Panc1 (cell line): ENCODE measurements around the gene MPZL1. TPM values are rescaled to one million over a fixed set of nuclear protein-coding genes. Genes with fewer than 3 reads are reported as not detected.

Source experiments
- ATAC-seq: fragments of 200-7000 bp; cut with Tn5 transposase; 2 replicates; pipeline ENCODE4 v1.9.1; 2020; ENCODE audit warnings: mild to moderate bottlenecking, moderate library complexity
- BruUV-seq: library from RNA; stranded (reverse); fragments of 400-500 nt; replicated peaks from 2 replicates; lab custom pipeline; 2021; lab: Mats Ljungman, UMichigan
- CTCF ChIA-PET: fragments of 300-600 bp; sonication (Branson Sonifier 250); formaldehyde crosslinking; loops from one replicate; lab custom pipeline; 2022; ENCODE audit warnings: antibody characterized with exemption; lab: Charles Lee
- POLR2A ChIA-PET: fragments of 300-600 bp; sonication (Branson Sonifier 250); formaldehyde crosslinking; loops from one replicate; lab custom pipeline; 2022; ENCODE audit warnings: antibody characterized with exemption; lab: Charles Lee
- DNase-seq: peaks from one replicate; pipeline ENCODE4 v3.0.0-alpha.2; 2010; ENCODE audit warnings: low read depth, low spot score
- H3K27ac ChIP-seq: 2 replicates; pipeline ENCODE4 v1.5.1; 2011; ENCODE audit warnings: mild to moderate bottlenecking, low read length, inconsistent platforms
- H3K27me3 ChIP-seq: fragments of 200-500 bp; sonication (Bioruptor generic); 2 replicates; pipeline ENCODE4 v1.6.0; 2014; ENCODE audit warnings: low read length, inconsistent platforms; ENCODE audit not compliant: control insufficient read depth, insufficient read depth
- H3K36me3 ChIP-seq: fragments of 200-500 bp; sonication (Bioruptor generic); 2 replicates; pipeline ENCODE4 v1.5.1; 2014; ENCODE audit warnings: inconsistent platforms, mild to moderate bottlenecking, low read length, moderate library complexity; ENCODE audit not compliant: control insufficient read depth, insufficient read depth
- H3K4me1 ChIP-seq: 2 replicates; pipeline ENCODE4 v1.5.1; 2011; ENCODE audit warnings: inconsistent platforms, mild to moderate bottlenecking, low read length, moderate library complexity; ENCODE audit not compliant: control insufficient read depth, insufficient read depth
- H3K4me3 ChIP-seq, 2 experiments: 2 replicates each; pipeline ENCODE4 v1.5.1; 2011 to 2012; ENCODE audit warnings: low read depth in 2 of 2, low read length in 2 of 2, mild to moderate bottlenecking in 2 of 2, inconsistent platforms in 1 of 2, moderate library complexity in 1 of 2
- H3K9me3 ChIP-seq: fragments of 200-500 bp; sonication (Bioruptor generic); 2 replicates; pipeline ENCODE4 v1.5.1; 2014; ENCODE audit warnings: low read depth, mild to moderate bottlenecking, inconsistent platforms, low read length, moderate library complexity; ENCODE audit not compliant: control insufficient read depth, insufficient read depth
- CTCF ChIP-seq: fragments of 450-650 bp; IDR thresholded peaks from 2 replicates; pipeline ENCODE4 v1.5.1; 2017; ENCODE audit warnings: mild to moderate bottlenecking
- POLR2AphosphoS5 ChIP-seq: IDR thresholded peaks from 2 replicates; pipeline ENCODE4 v1.6.1; 2012; ENCODE audit warnings: mild to moderate bottlenecking, low read depth, low read length, moderate library complexity
- REST ChIP-seq, 2 experiments: IDR thresholded peaks; 2 replicates each; pipeline ENCODE4 v1.6.1; 2011 to 2012; ENCODE audit warnings: low read depth in 2 of 2, control low read depth in 1 of 2, low read length in 1 of 2, mild to moderate bottlenecking in 1 of 2, moderate library complexity in 1 of 2; ENCODE audit not compliant: insufficient read depth in 1 of 2
- SIN3A ChIP-seq: IDR thresholded peaks from 2 replicates; pipeline ENCODE4 v1.6.1; 2012; ENCODE audit warnings: low read depth, mild to moderate bottlenecking, low read length, moderate library complexity, borderline replicate concordance; ENCODE audit not compliant: insufficient read depth
- TCF7L2 ChIP-seq: IDR thresholded peaks from 2 replicates; pipeline ENCODE4 v1.6.1; 2011; ENCODE audit warnings: mild to moderate bottlenecking, low read depth, low read length, inconsistent platforms
- in situ Hi-C: cut with HindIII; loops from 2 replicates; pipeline ENCODE4 v1.10.0; 2016; ENCODE audit warnings: low sequenced_read_pairs, low pct_unique_long_range_greater_than_20kb
- intact Hi-C: fragments of 100-400 bp; cut with micrococcal nuclease; formaldehyde crosslinking; loops from one replicate; pipeline ENCODE4 v1.10.0; 2022; ENCODE audit not compliant: unreplicated experiment
- total RNA-seq: library from RNA; stranded (reverse); gene quantifications from one replicate; pipeline ENCODE4 v1.2.1, GENCODE V29; 2021; ENCODE audit not compliant: unreplicated experiment

Gene MPZL1
- total RNA-seq, 1 experiment from 2014 or later: 72.0 TPM

- H3K27me3 ChIP-seq: no peaks in the 10 kb centered on the region
- H3K4me1 ChIP-seq: no peaks in the 10 kb centered on the region
- no peak for DNase-seq
- TF ChIP-seq CTCF (no peak), POLR2AphosphoS5 (no peak), SIN3A (no peak), TCF7L2 (no peak), REST (IDR thresholded peaks at IDR 0.05; ENCODE audit: insufficient read depth in 1 of 2, low read depth in 2 of 2, low read length in 1 of 2) (no peak)
- ATAC-seq: no peak
- no peak overlapping the region for H3K4me3 ChIP-seq
- no peak overlapping the region for H3K27ac ChIP-seq
- in situ Hi-C loops (no loop called here), intact Hi-C loops (no loop called here)
- POLR2A ChIA-PET: no interaction called here
- H3K36me3 ChIP-seq: no peaks in the 10 kb centered on the region; the same call in 1 of the 2 replicates
- CTCF ChIA-PET: interaction anchor here (0.6 kb wide), 1 partner anchor 16 kb away, joined by 7 read pairs; no protein-coding TSS in a partner anchor
- no peaks in the 10 kb centered on the region for H3K9me3 ChIP-seq
- no TSS peak for BruUV-seq
Observed at GRCh38 chr1:167789501-167789900, 67.7 kb downstream of the MPZL1 start.

GRCh38 chr1:167790117-167790516, 68.3 kb downstream of the MPZL1 start:
- Histone ChIP-seq H3K27me3 (no peaks in the 10 kb centered on the region), H3K36me3 (no peaks in the 10 kb centered on the region; the same call in 1 of the 2 replicates), H3K4me3 (no peak overlapping the region), H3K27ac (no peak overlapping the region), H3K4me1 (no peaks in the 10 kb centered on the region), H3K9me3 (no peaks in the 10 kb centered on the region)
- no peak for TF ChIP-seq CTCF
- ChIA-PET CTCF (no interaction called here), POLR2A (no interaction called here)
- intact Hi-C loops: no loop called here
- no TSS peak for BruUV-seq
- ATAC-seq: no peak
- no peak for DNase-seq
- in situ Hi-C loops: no loop called here
